Measurements from ENCODE around the gene PRRT4. TPM values are rescaled to one million over a fixed set of nuclear protein-coding genes. Genes with fewer than 3 reads are reported as not detected.

The PRRT4 gene
- total and polyA plus RNA-seq, 2 experiments from 2014 or later, result 0.55 to 0.56 TPM

DNA sequence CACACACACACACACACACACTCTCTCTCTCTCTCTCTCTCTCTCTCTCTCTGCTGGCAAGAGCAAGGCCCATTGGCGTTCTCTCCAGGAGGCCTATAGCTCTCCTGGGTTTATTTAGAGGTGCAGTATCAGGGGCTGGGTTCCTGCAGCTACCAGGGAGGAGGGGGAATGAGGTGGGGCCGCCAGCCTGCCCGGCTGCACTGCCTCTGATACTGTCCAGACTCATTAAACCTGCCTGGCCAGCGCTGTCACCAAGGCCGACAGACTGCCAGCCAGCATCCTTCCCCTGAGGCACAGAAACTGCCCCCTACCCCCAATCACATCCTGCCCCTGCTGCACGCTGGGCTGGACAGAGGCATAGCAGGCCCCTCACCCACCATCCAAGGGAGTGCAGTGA is 4.3 kb downstream of the PRRT4 start (continued):
- TF ChIP-seq, protein P1, sequence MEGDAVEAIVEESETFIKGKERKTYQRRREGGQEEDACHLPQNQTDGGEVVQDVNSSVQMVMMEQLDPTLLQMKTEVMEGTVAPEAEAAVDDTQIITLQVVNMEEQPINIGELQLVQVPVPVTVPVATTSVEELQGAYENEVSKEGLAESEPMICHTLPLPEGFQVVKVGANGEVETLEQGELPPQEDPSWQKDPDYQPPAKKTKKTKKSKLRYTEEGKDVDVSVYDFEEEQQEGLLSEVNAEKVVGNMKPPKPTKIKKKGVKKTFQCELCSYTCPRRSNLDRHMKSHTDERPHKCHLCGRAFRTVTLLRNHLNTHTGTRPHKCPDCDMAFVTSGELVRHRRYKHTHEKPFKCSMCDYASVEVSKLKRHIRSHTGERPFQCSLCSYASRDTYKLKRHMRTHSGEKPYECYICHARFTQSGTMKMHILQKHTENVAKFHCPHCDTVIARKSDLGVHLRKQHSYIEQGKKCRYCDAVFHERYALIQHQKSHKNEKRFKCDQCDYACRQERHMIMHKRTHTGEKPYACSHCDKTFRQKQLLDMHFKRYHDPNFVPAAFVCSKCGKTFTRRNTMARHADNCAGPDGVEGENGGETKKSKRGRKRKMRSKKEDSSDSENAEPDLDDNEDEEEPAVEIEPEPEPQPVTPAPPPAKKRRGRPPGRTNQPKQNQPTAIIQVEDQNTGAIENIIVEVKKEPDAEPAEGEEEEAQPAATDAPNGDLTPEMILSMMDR (conservative IDR thresholded peaks at IDR 0.05; ENCODE audit: low read depth in 2 of 2), result no peak

DNA sequence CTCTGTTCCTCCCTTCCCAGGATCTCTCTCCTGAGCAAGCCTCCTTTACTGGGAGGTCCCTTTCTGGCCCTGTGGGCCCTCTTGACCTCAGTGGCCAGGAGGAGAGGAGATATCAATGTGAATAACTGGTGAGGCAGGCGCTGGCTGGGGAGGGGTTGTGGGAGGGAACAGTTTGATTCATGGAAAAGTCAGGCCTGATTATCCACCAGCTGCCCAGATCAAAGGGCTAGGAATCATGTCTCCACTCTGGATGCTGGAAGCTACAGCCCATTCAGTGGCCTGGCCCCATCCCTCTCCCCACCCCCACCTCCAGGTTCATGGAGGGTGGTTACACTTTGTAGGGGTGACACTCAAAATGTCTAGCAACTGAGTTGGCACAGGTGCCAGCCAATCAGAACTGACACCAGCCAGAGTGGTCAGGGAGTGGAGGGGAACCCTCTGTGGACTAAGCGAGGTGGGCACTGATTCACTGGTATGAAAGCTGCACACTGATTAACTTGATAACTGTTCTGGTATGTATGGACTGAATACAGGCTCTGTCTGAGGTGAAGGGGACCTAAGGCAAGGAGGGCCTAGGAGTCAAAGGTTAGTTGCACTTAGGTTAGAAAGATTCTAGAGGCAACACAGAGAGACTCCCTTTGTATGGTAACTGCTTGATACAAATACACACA is 4.8 kb downstream of the PRRT4 start:
- H3K9me3 Mint-ChIP-seq, result no peaks in the 10 kb centered on the region; the same call in 2 of the 3 replicates
- H3K36me3 Mint-ChIP-seq (ENCODE audit: low read depth), result no peaks in the 10 kb centered on the region
- Histone ChIP-seq H3K4me3 (no peak overlapping the region), H3K27me3 (ENCODE audit: insufficient read depth) (peaks cover 84% of the 10 kb centered on the region), H3K4me1 (ENCODE audit: insufficient read depth) (peaks cover 9% of the 10 kb centered on the region), H3K4me2 (no peak overlapping the region), H3K27ac (ENCODE audit: low read depth) (no peak overlapping the region), H3F3A (replicated peaks; ENCODE audit: low read depth) (no peaks in the 10 kb centered on the region; the same call in 1 of the 2 replicates), H3K9me2 (ENCODE audit: insufficient read depth) (no peaks in the 10 kb centered on the region), H2AFZ (no peak overlapping the region), H3K79me2 (replicated peaks; ENCODE audit: insufficient read depth) (no peaks in the 10 kb centered on the region), H4K20me1 (replicated peaks; ENCODE audit: insufficient read depth) (no peaks in the 10 kb centered on the region), H3K36me3 (ENCODE audit: insufficient read depth) (no peaks in the 10 kb centered on the region)
- DNase-seq (ENCODE audit: low spot score) (no peak), ATAC-seq (no peak)
- peaks cover 24% of the 10 kb centered on the region for H3K4me1 Mint-ChIP-seq
- no peak overlapping the region for H3K4me3 Mint-ChIP-seq
- peaks cover 51% of the 10 kb centered on the region for H3K27me3 Mint-ChIP-seq (ENCODE audit: insufficient read depth, low read depth, poor library complexity)
- no peak overlapping the region for H3K27ac Mint-ChIP-seq
- TF ChIP-seq, protein P2, sequence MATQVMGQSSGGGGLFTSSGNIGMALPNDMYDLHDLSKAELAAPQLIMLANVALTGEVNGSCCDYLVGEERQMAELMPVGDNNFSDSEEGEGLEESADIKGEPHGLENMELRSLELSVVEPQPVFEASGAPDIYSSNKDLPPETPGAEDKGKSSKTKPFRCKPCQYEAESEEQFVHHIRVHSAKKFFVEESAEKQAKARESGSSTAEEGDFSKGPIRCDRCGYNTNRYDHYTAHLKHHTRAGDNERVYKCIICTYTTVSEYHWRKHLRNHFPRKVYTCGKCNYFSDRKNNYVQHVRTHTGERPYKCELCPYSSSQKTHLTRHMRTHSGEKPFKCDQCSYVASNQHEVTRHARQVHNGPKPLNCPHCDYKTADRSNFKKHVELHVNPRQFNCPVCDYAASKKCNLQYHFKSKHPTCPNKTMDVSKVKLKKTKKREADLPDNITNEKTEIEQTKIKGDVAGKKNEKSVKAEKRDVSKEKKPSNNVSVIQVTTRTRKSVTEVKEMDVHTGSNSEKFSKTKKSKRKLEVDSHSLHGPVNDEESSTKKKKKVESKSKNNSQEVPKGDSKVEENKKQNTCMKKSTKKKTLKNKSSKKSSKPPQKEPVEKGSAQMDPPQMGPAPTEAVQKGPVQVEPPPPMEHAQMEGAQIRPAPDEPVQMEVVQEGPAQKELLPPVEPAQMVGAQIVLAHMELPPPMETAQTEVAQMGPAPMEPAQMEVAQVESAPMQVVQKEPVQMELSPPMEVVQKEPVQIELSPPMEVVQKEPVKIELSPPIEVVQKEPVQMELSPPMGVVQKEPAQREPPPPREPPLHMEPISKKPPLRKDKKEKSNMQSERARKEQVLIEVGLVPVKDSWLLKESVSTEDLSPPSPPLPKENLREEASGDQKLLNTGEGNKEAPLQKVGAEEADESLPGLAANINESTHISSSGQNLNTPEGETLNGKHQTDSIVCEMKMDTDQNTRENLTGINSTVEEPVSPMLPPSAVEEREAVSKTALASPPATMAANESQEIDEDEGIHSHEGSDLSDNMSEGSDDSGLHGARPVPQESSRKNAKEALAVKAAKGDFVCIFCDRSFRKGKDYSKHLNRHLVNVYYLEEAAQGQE (IDR thresholded peaks at IDR 0.05; ENCODE audit: unreplicated experiment), result no peak
- no peak for TF ChIP-seq NANOG (IDR thresholded peaks at IDR 0.05; ENCODE audit: borderline replicate concordance)
- no peak for TF ChIP-seq ZNF331 (CRISPR knock-in tag; IDR thresholded peaks at IDR 0.05; ENCODE audit: low read depth)

DNA sequence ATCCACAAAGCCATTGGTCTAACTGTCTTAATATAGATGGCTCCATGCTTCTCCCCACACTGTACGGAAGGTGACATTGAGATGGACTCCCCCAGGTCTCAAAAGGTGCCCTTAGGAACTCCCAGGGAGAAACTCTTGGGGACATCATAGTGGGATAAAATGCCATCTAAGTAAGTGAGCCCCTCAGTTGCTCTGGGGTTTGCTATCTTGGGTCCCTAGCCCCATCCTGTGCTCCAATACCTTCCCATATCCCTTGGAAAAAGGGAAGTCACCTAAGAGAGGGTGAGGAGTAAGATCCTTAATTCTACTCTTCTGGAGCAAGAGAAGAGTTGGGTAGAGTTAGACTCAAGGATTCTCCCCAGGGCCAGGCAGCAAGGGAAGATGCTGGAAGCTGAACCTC is 7.9 kb downstream of the PRRT4 start:
- TF ChIP-seq JUNB (IDR thresholded peaks at IDR 0.05; ENCODE audit: unreplicated experiment) (no peak), NANOG (IDR thresholded peaks at IDR 0.05; ENCODE audit: borderline replicate concordance) (no peak), STAT1 (IDR thresholded peaks at IDR 0.05; ENCODE audit: unreplicated experiment) (no peak), CREB1 (CRISPR knock-in tag; IDR thresholded peaks at IDR 0.05; ENCODE audit: low read depth) (no peak), EZH2phosphoT487 (IDR thresholded peaks at IDR 0.05; ENCODE audit: unreplicated experiment) (no peak)
- H3K27ac ChIP-seq (ENCODE audit: low read depth), result no peak overlapping the region
- Mint-ChIP-seq H3K27ac (no peak overlapping the region), H3K27me3 (ENCODE audit: insufficient read depth, low read depth, poor library complexity) (peaks cover 52% of the 10 kb centered on the region), H3K4me3 (no peak overlapping the region), H3K9me3 (no peaks in the 10 kb centered on the region; the same call in 2 of the 3 replicates), H3K4me1 (peaks cover 11% of the 10 kb centered on the region), H3K36me3 (ENCODE audit: low read depth) (no peaks in the 10 kb centered on the region)
- H3K4me2 ChIP-seq, result no peak overlapping the region
- DNase-seq (ENCODE audit: low spot score), result no peak
- no peaks in the 10 kb centered on the region for H3F3A ChIP-seq (replicated peaks; ENCODE audit: low read depth)
- H3K79me2 ChIP-seq (replicated peaks; ENCODE audit: insufficient read depth), result no peaks in the 10 kb centered on the region
- no peaks in the 10 kb centered on the region for H3K9me2 ChIP-seq (ENCODE audit: insufficient read depth)
- peaks cover 84% of the 10 kb centered on the region for H3K27me3 ChIP-seq (ENCODE audit: insufficient read depth)
- no peaks in the 10 kb centered on the region for H3K36me3 ChIP-seq (ENCODE audit: insufficient read depth)
- H3K4me3 ChIP-seq, result no peak overlapping the region
- no peaks in the 10 kb centered on the region for H4K20me1 ChIP-seq (replicated peaks; ENCODE audit: insufficient read depth)
- no peak overlapping the region for H2AFZ ChIP-seq
- H3K4me1 ChIP-seq (ENCODE audit: insufficient read depth), result peaks cover 4% of the 10 kb centered on the region; the same call in 1 of the 2 replicates
- no peak for ATAC-seq
